HG03575 (cell line): ENCODE measurements around the gene TIE1.

Source experiments
- ATAC-seq: cut with Tn5 transposase; IDR thresholded peaks from one replicate; pipeline ENCODE4 v1.9.1; 2021; ENCODE audit not compliant: unreplicated experiment, insufficient number of reproducible peaks, low FRiP score; ENCODE audit errors: extremely low read depth

The TIE1 gene

GRCh38 chr1:43322506-43322905 is 21.7 kb downstream of the TIE1 start:
- no peak for ATAC-seq

GRCh38 chr1:43324810-43325209 is 24.0 kb downstream of the TIE1 start:
- ATAC-seq: no peak

- ATAC-seq: no peak
Observed at GRCh38 chr1:43325381-43325780, 24.6 kb downstream of the TIE1 start.

GRCh38 chr1:43327549-43328292 is 26.9 kb downstream of the TIE1 start:
- ATAC-seq: no peak

GRCh38 chr1:43329995-43330751 is 29.4 kb downstream of the TIE1 start:
- ATAC-seq: no peak

GRCh38 chr1:43331688-43332087 is 30.9 kb downstream of the TIE1 start:
- ATAC-seq: no peak

- no peak for ATAC-seq
Observed at GRCh38 chr1:43334453-43335205, 33.8 kb downstream of the TIE1 start.

- no peak for ATAC-seq
Observed at GRCh38 chr1:43337588-43337987, 36.8 kb downstream of the TIE1 start, which contains the start of gene MPL. Gene MPL, plus strand, starts transcription at chr1:43337818. Its CDS starts 31 bp downstream, at chr1:43337849.

- ATAC-seq: no peak
Observed at GRCh38 chr1:43338001-43338400, 37.2 kb downstream of the TIE1 start.

- ATAC-seq: no peak
Observed at GRCh38 chr1:43339584-43340232, 38.9 kb downstream of the TIE1 start.

GRCh38 chr1:43340559-43340958 is 39.8 kb downstream of the TIE1 start:
- no peak for ATAC-seq

GRCh38 chr1:43344267-43344850 is 43.6 kb downstream of the TIE1 start:
- no peak for ATAC-seq

- ATAC-seq: no peak
Observed at GRCh38 chr1:43345120-43345519, 44.3 kb downstream of the TIE1 start.

- no peak for ATAC-seq
Observed at GRCh38 chr1:43346636-43347035, 45.9 kb downstream of the TIE1 start.

- no peak for ATAC-seq
Observed at GRCh38 chr1:43348343-43348808, 47.6 kb downstream of the TIE1 start.

- ATAC-seq: no peak
Observed at GRCh38 chr1:43348809-43349593, 48.2 kb downstream of the TIE1 start.

GRCh38 chr1:43349594-43350306 is 49.0 kb downstream of the TIE1 start:
- ATAC-seq: no peak
